HepG2 (cell line): ENCODE measurements around the gene CDIP1. TPM values are rescaled to one million over a fixed set of nuclear protein-coding genes. Genes with fewer than 3 reads are reported as not detected.

Experiments
- ARNTL ChIP-seq: sonication (generic); formaldehyde crosslinking; IDR thresholded peaks from 2 replicates; pipeline ENCODE4 v1.4.0; 2020; ENCODE audit warnings: mild to moderate bottlenecking, missing genetic modification reagents
- KDM6A ChIP-seq: IDR thresholded peaks from 2 replicates; pipeline ENCODE4 v1.6.1; 2016; ENCODE audit warnings: low read depth
- MAFF ChIP-seq: IDR thresholded peaks from 2 replicates; pipeline ENCODE4 v1.6.1; 2011; ENCODE audit warnings: low read depth, low read length, improper control_type of control experiment
- MAZ ChIP-seq, 2 experiments: sonication (generic) in 1 of 2; formaldehyde crosslinking in 1 of 2; IDR thresholded peaks; 2 replicates each; pipeline versions ENCODE4 v1.5.0 to v1.6.1; 2012 to 2020; ENCODE audit warnings: low read depth in 2 of 2, mild to moderate bottlenecking in 2 of 2, borderline replicate concordance in 1 of 2, improper control_type of control experiment in 1 of 2, low read length in 1 of 2, missing genetic modification reagents in 1 of 2, moderate library complexity in 1 of 2
- MBNL3 ChIP-seq: fragments of 250-450 bp; sonication (Bioruptor Pico); conservative IDR thresholded peaks from 2 replicates; pipeline ENCODE4 v1.8.0; 2022; ENCODE audit warnings: mild to moderate bottlenecking, inconsistent platforms
- MIER2 ChIP-seq: IDR thresholded peaks from 2 replicates; pipeline ENCODE4 v1.6.1; 2016; ENCODE audit warnings: missing biosample characterization, missing genetic modification reagents
- MIER3 ChIP-seq: IDR thresholded peaks from 2 replicates; pipeline ENCODE4 v1.6.1; 2016; ENCODE audit warnings: missing compliant biosample characterization, borderline replicate concordance
- NCOA2 ChIP-seq: sonication (generic); formaldehyde crosslinking; IDR thresholded peaks from 2 replicates; pipeline ENCODE4 v1.8.0; 2022; ENCODE audit warnings: inconsistent platforms
- PITX1 ChIP-seq: sonication (generic); formaldehyde crosslinking; IDR thresholded peaks from 2 replicates; pipeline ENCODE4 v1.5.1; 2020; ENCODE audit warnings: mild to moderate bottlenecking, missing genetic modification reagents
- RBM22 ChIP-seq: fragments of 200-400 bp; formaldehyde crosslinking; optimal IDR thresholded peaks from 2 replicates; pipeline ENCODE3; 2017; ENCODE audit warnings: mild to moderate bottlenecking, low read length, moderate library complexity
- SAP130 ChIP-seq: IDR thresholded peaks from 2 replicates; pipeline ENCODE4 v1.6.1; 2016; ENCODE audit warnings: low read depth
- SMAD1 ChIP-seq: sonication (generic); formaldehyde crosslinking; IDR thresholded peaks from 2 replicates; pipeline ENCODE4 v1.4.0; 2020; ENCODE audit warnings: missing genetic modification reagents, low read depth, mild to moderate bottlenecking, borderline replicate concordance
- SRSF9 ChIP-seq: fragments of 200-400 bp; formaldehyde crosslinking; IDR thresholded peaks from 2 replicates; pipeline ENCODE4 v1.6.1; 2018; ENCODE audit warnings: borderline replicate concordance, mild to moderate bottlenecking, low read depth, low read length; ENCODE audit not compliant: insufficient read depth, poor library complexity, severe bottlenecking
- TEAD2 ChIP-seq: sonication (generic); formaldehyde crosslinking; IDR thresholded peaks from 2 replicates; pipeline ENCODE4 v1.9.0; 2021; ENCODE audit warnings: missing genetic modification reagents
- ZMAT3 ChIP-seq: sonication (generic); formaldehyde crosslinking; conservative IDR thresholded peaks from 2 replicates; pipeline ENCODE4 v1.7.0; 2021; ENCODE audit warnings: missing genetic modification reagents
- ZNF263 ChIP-seq: sonication (generic); formaldehyde crosslinking; IDR thresholded peaks from 2 replicates; pipeline ENCODE4 v1.4.0; 2020; ENCODE audit warnings: missing genetic modification reagents
- ZNF281 ChIP-seq: sonication (generic); formaldehyde crosslinking; IDR thresholded peaks from 2 replicates; pipeline ENCODE4 v1.4.0; 2020; ENCODE audit warnings: missing genetic modification reagents, borderline replicate concordance
- ZNF549 ChIP-seq: sonication (generic); formaldehyde crosslinking; IDR thresholded peaks from 2 replicates; pipeline ENCODE4 v1.5.0; 2020; ENCODE audit warnings: missing genetic modification reagents
- ZNF550 ChIP-seq: sonication (generic); formaldehyde crosslinking; IDR thresholded peaks from 2 replicates; pipeline ENCODE4 v1.4.0; 2020; ENCODE audit warnings: mild to moderate bottlenecking, missing genetic modification reagents, borderline replicate concordance
- ZNF629 ChIP-seq: sonication (generic); formaldehyde crosslinking; conservative IDR thresholded peaks from 2 replicates; pipeline ENCODE4 v1.5.0; 2020; ENCODE audit warnings: missing genetic modification reagents
- ZNF720 ChIP-seq: sonication (generic); formaldehyde crosslinking; IDR thresholded peaks from 2 replicates; pipeline ENCODE4 v1.4.0; 2020; ENCODE audit warnings: missing genetic modification reagents
- ZNF75D ChIP-seq: sonication (generic); formaldehyde crosslinking; IDR thresholded peaks from 2 replicates; pipeline ENCODE4 v1.8.1; 2023; ENCODE audit warnings: missing genetic modification reagents, mild to moderate bottlenecking, borderline replicate concordance
- polyA plus RNA-seq, 8 experiments: library from polyadenylated mRNA; depleted of rRNA in 3 of 8; stranded (reverse) in 7 of 8; unstranded in 1 of 8; fragments of >200 nt; fragmentation: Illumina TruSeq in 4 of 8; extraction: Trizol in 4 of 8; gene quantifications; 2 replicates each; pipeline versions ENCODE4 v1.2.1 to v1.2.3, GENCODE V29; 2011 to 2016; ENCODE audit warnings: low read depth in 4 of 8, missing spikeins in 1 of 8, mixed read lengths in 1 of 8; ENCODE audit not compliant: insufficient read depth in 1 of 8
- total RNA-seq, 5 experiments: library from RNA; depleted of rRNA; stranded (reverse); fragments of >200 nt; fragmentation: Illumina TruSeq; extraction: Trizol; gene quantifications; 2 replicates each; pipeline ENCODE4 v1.2.3, GENCODE V29; 2016; ENCODE audit warnings: low read depth in 1 of 5
- TF ChIP-seq, protein P1 (sequence below): sonication (generic); formaldehyde crosslinking; IDR thresholded peaks from 2 replicates; pipeline ENCODE4 v1.8.0; 2022; ENCODE audit warnings: mild to moderate bottlenecking, missing genetic modification reagents, borderline replicate concordance
- TF ChIP-seq, protein P2 (sequence below): sonication (generic); formaldehyde crosslinking; IDR thresholded peaks from 2 replicates; pipeline ENCODE4 v1.8.0; 2022; ENCODE audit warnings: missing genetic modification reagents, mild to moderate bottlenecking, inconsistent platforms, borderline replicate concordance

Gene CDIP1
- total and polyA plus RNA-seq, 2 of the 13 experiments (the other 11 are each of a cell fraction or from before 2014, with no cell fraction given) = 31.2 to 56.7 TPM

DNA sequence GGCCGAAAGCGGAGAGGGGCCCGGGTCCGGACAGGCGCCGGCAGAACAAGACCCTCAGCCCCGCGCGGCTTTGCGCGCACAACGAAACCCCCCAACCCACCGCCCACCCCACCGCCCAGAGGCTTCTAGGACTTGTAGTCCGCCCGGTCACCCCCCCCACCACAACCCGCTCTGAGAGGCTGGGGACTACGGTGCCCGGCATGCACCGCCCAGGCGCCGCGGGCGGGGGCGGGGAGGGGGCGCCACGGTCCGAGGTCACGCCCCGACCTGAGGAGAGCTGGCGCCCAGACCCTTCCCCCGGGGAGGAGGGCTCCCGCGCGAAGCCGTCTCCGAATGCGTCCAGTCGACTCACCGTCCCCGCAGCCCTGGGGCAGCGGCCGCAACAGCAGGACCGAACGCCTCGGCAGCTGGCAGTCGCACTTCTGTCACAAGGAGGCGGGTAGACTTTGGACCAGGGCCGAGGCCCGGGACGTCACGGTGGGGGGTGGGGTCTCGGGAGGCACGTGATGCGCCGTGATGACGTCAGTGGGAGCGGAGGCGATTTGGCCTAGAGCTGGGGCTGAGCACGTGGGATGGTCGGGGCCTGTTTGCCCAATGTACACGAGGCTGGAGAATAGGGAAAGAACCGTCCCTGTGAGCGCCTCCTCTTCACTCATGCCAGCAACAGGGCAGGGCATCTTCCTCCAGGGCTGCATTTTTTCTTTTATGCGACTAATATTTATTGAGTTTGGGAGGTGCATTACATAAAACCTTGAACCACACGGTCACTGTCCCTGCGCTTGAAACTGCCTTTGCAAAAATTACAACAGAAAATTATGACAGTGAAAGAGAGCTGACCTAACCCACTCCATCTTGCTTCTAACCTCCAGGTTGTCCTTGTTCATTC lies at the start of gene CDIP1 (continued):
- TF ChIP-seq SAP130 (peak; percentile 90), ZNF720 (0 out of 2 replicates have a peak, but pooled peaks have one; percentile 54), ZNF75D (CRISPR knock-in tag) (peak; percentile 97), TEAD2 (CRISPR knock-in tag) (peak; percentile 98), ZNF263 (CRISPR knock-in tag) (peak; percentile 89), ZNF550 (CRISPR knock-in tag) (peak; percentile 91; the same call in 1 of the 2 replicates), ARNTL (CRISPR knock-in tag) (peak; percentile 97), ZMAT3 (peak; percentile 100), RBM22 (no peak), MIER3 (CRISPR knock-in tag) (peak; percentile 98; the same call in 1 of the 2 replicates), MBNL3 (CRISPR knock-in tag) (no peak), ZNF629 (CRISPR knock-in tag) (peak; percentile 51; the same call in 1 of the 2 replicates), MIER2 (CRISPR knock-in tag) (peak; percentile 76; the same call in 1 of the 2 replicates), SMAD1 (CRISPR knock-in tag) (0 out of 2 replicates have a peak, but pooled peaks have one; percentile 80), SRSF9 (no peak), MAZ (IDR thresholded peaks at IDR 0.05; ENCODE audit: borderline replicate concordance, low read depth, low read length) (peak; percentile 62; the same call in 1 of the 2 replicates), MAZ (CRISPR knock-in tag; IDR thresholded peaks at IDR 0.05; ENCODE audit: low read depth) (peak; percentile 99), KDM6A (no peak; the same call in 1 of the 2 replicates), NCOA2 (CRISPR knock-in tag) (peak; percentile 85), PITX1 (CRISPR knock-in tag) (peak; percentile 92), ZNF281 (CRISPR knock-in tag) (peak; percentile 93), ZNF549 (CRISPR knock-in tag) (no peak), MAFF (no peak)
- TF ChIP-seq, protein P1, sequence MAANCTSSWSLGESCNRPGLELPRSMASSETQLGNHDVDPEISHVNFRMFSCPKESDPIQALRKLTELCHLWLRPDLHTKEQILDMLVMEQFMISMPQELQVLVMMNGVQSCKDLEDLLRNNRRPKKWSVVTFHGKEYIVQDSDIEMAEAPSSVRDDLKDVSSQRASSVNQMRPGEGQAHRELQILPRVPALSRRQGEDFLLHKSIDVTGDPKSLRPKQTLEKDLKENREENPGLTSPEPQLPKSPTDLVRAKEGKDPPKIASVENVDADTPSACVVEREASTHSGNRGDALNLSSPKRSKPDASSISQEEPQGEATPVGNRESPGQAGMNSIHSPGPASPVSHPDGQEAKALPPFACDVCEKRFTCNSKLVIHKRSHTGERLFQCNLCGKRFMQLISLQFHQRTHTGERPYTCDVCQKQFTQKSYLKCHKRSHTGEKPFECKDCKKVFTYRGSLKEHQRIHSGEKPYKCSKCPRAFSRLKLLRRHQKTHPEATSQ (CRISPR knock-in tag) = peak; percentile 98
- TF ChIP-seq, protein P2, sequence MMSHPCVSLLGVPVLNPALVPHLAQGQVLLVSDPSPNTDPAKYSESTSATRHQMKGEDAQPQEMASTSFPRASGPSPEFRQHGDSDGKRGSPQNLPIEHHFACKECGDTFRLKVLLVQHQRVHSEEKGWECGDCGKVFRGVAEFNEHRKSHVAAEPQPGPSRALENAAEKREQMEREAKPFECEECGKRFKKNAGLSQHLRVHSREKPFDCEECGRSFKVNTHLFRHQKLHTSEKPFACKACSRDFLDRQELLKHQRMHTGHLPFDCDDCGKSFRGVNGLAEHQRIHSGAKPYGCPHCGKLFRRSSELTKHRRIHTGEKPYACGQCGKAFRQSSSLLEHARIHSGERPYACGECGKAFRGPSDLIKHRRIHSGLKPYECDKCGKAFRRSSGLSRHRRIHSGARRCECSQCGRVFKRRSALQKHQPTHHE = peak; percentile 97
